Neural cell (in vitro differentiated cells): Measurements from ENCODE around the gene DGKQ.

Source experiments
- CTCF ChIP-seq: fragments of 450-650 bp; IDR thresholded peaks from 2 replicates; pipeline ENCODE4 v1.5.1; 2014; ENCODE audit warnings: antibody characterized with exemption, mild to moderate bottlenecking, moderate library complexity; ENCODE audit not compliant: poor library complexity, severe bottlenecking
- EZH2 ChIP-seq: fragments of 200-600, 300-800 bp; shearing (Covaris generic), sonication (generic); IDR thresholded peaks from 2 replicates; pipeline ENCODE4 v1.6.1; 2014; ENCODE audit warnings: antibody characterized with exemption, low read length, borderline replicate concordance, mild to moderate bottlenecking; ENCODE audit not compliant: insufficient read depth, poor library complexity, severe bottlenecking
- POLR2AphosphoS5 ChIP-seq: IDR thresholded peaks from 2 replicates; pipeline ENCODE4 v1.6.1; 2012
- RAD21 ChIP-seq: fragments of 450-650 bp; conservative IDR thresholded peaks from 2 replicates; pipeline ENCODE4 v1.6.1; 2014; ENCODE audit warnings: antibody characterized with exemption, mild to moderate bottlenecking, moderate library complexity

GRCh38 chr4:929096-929765, 44.1 kb downstream of the DGKQ start:
- TF ChIP-seq EZH2 (no peak), RAD21 (no peak), POLR2AphosphoS5 (no peak), CTCF (no peak)
